ENCODE data around the gene LRMDA.

The LRMDA gene

GRCh38 chr10:75717126-75717916 lies 285.9 kb downstream of the LRMDA start:
- in situ Hi-C loops (cut with HindIII; ENCODE audit: low pct_ligation_motif_present, low pct_unique_long_range_greater_than_20kb, low sequenced_read_pairs) = no loop called here
- DNase-seq = no peak

- in situ Hi-C loops (cut with HindIII; ENCODE audit: low pct_ligation_motif_present, low pct_unique_long_range_greater_than_20kb, low sequenced_read_pairs) = no loop called here
- no peak for DNase-seq
These were observed 287.6 kb downstream of the LRMDA start for GRCh38 chr10:75718991-75719390.

- in situ Hi-C loops (cut with HindIII; ENCODE audit: low pct_ligation_motif_present, low pct_unique_long_range_greater_than_20kb, low sequenced_read_pairs) = no loop called here
- no peak for DNase-seq
These were observed 288.7 kb downstream of the LRMDA start for GRCh38 chr10:75720157-75720556.

GRCh38 chr10:75722020-75722419 lies 290.6 kb downstream of the LRMDA start:
- no peak for DNase-seq
- in situ Hi-C loops (cut with HindIII; ENCODE audit: low pct_ligation_motif_present, low pct_unique_long_range_greater_than_20kb, low sequenced_read_pairs) = no loop called here

- no peak for DNase-seq
- in situ Hi-C loops (cut with HindIII; ENCODE audit: low pct_ligation_motif_present, low pct_unique_long_range_greater_than_20kb, low sequenced_read_pairs) = no loop called here
These were observed 291.2 kb downstream of the LRMDA start for GRCh38 chr10:75722609-75723008.

- DNase-seq = no peak
- in situ Hi-C loops (cut with HindIII; ENCODE audit: low pct_ligation_motif_present, low pct_unique_long_range_greater_than_20kb, low sequenced_read_pairs) = no loop called here
These were observed 292.0 kb downstream of the LRMDA start for GRCh38 chr10:75723319-75723980.

GRCh38 chr10:75724047-75724446 lies 292.6 kb downstream of the LRMDA start:
- in situ Hi-C loops (cut with HindIII; ENCODE audit: low pct_ligation_motif_present, low pct_unique_long_range_greater_than_20kb, low sequenced_read_pairs) = no loop called here
- no peak for DNase-seq

- in situ Hi-C loops (cut with HindIII; ENCODE audit: low pct_ligation_motif_present, low pct_unique_long_range_greater_than_20kb, low sequenced_read_pairs) = no loop called here
- DNase-seq = no peak
These were observed 295.4 kb downstream of the LRMDA start for GRCh38 chr10:75726522-75727483.

GRCh38 chr10:75730847-75731246 lies 299.4 kb downstream of the LRMDA start:
- no peak for DNase-seq
- in situ Hi-C loops (cut with HindIII; ENCODE audit: low pct_ligation_motif_present, low pct_unique_long_range_greater_than_20kb, low sequenced_read_pairs) = no loop called here

GRCh38 chr10:75733135-75733890 lies 301.9 kb downstream of the LRMDA start:
- no peak for DNase-seq
- in situ Hi-C loops (cut with HindIII; ENCODE audit: low pct_ligation_motif_present, low pct_unique_long_range_greater_than_20kb, low sequenced_read_pairs) = no loop called here

- no peak for DNase-seq
- in situ Hi-C loops (cut with HindIII; ENCODE audit: low pct_ligation_motif_present, low pct_unique_long_range_greater_than_20kb, low sequenced_read_pairs) = no loop called here
These were observed 304.8 kb downstream of the LRMDA start for GRCh38 chr10:75736151-75736640.

GRCh38 chr10:75736889-75737579 lies 305.6 kb downstream of the LRMDA start:
- in situ Hi-C loops (cut with HindIII; ENCODE audit: low pct_ligation_motif_present, low pct_unique_long_range_greater_than_20kb, low sequenced_read_pairs) = no loop called here
- DNase-seq = no peak

- in situ Hi-C loops (cut with HindIII; ENCODE audit: low pct_ligation_motif_present, low pct_unique_long_range_greater_than_20kb, low sequenced_read_pairs) = no loop called here
These were observed 306.1 kb downstream of the LRMDA start for GRCh38 chr10:75737580-75737949.

GRCh38 chr10:75738924-75739323 lies 307.5 kb downstream of the LRMDA start:
- DNase-seq = no peak
- in situ Hi-C loops (cut with HindIII; ENCODE audit: low pct_ligation_motif_present, low pct_unique_long_range_greater_than_20kb, low sequenced_read_pairs) = no loop called here

More at GRCh38 chr10:75737580-75737949, 306.1 kb downstream of the LRMDA start:
- no peak for DNase-seq

GRCh38 chr10:75739414-75740143 lies 308.2 kb downstream of the LRMDA start:
- in situ Hi-C loops (cut with HindIII; ENCODE audit: low pct_ligation_motif_present, low pct_unique_long_range_greater_than_20kb, low sequenced_read_pairs) = no loop called here
- no peak for DNase-seq

- in situ Hi-C loops (cut with HindIII; ENCODE audit: low pct_ligation_motif_present, low pct_unique_long_range_greater_than_20kb, low sequenced_read_pairs) = no loop called here
- no peak for DNase-seq
These were observed 309.1 kb downstream of the LRMDA start for GRCh38 chr10:75740541-75740940.

- no peak for DNase-seq
- in situ Hi-C loops (cut with HindIII; ENCODE audit: low pct_ligation_motif_present, low pct_unique_long_range_greater_than_20kb, low sequenced_read_pairs) = no loop called here
These were observed 310.9 kb downstream of the LRMDA start for GRCh38 chr10:75742355-75742754.

All from ACHN (cell line).